HG02943 (cell line): ENCODE data around the gene ELF4.

ENCODE experiments used
- ATAC-seq: cut with Tn5 transposase; IDR thresholded peaks from one replicate; pipeline ENCODE4 v1.9.1; 2021; ENCODE audit warnings: mild to moderate bottlenecking, low read depth, moderate library complexity; ENCODE audit not compliant: unreplicated experiment

Gene ELF4

GRCh38 chrX:130110379-130111219, at the start of gene ELF4:
ELF4 (minus strand) TSS chrX:130110497; CDS start chrX:130081330, 29,167 bp downstream.
- no peak for ATAC-seq

- ATAC-seq = no peak
These were observed 49.5 kb upstream of the ELF4 start for GRCh38 chrX:130159776-130160175.

- ATAC-seq = no peak
These were observed 48.0 kb upstream of the ELF4 start for GRCh38 chrX:130158311-130158710.

GRCh38 chrX:130155564-130155963, 45.3 kb upstream of the ELF4 start:
- ATAC-seq = no peak

GRCh38 chrX:130147631-130148030, 37.3 kb upstream of the ELF4 start:
- ATAC-seq = no peak

DNA sequence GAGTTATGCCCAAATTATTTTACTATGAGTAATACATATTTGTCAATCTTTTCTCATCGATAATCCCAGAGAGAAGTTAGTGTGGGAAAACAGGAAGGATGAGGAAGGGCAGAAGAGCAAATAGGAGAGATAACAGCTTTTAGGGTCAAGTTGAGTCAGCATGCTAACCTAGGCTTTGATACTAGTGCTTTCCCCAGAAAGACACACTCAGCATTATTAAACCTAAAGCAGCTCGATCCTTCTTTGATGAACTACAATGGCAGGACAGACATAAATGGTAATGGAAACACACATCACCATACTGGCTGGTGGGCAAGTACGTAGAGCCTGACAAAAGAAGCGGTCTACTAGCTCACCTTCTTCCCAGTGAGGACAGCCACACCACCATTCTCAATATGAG, 34.8 kb upstream of the ELF4 start:
- ATAC-seq = no peak

- no peak for ATAC-seq
These were observed 34.2 kb upstream of the ELF4 start for GRCh38 chrX:130144509-130144908.

DNA sequence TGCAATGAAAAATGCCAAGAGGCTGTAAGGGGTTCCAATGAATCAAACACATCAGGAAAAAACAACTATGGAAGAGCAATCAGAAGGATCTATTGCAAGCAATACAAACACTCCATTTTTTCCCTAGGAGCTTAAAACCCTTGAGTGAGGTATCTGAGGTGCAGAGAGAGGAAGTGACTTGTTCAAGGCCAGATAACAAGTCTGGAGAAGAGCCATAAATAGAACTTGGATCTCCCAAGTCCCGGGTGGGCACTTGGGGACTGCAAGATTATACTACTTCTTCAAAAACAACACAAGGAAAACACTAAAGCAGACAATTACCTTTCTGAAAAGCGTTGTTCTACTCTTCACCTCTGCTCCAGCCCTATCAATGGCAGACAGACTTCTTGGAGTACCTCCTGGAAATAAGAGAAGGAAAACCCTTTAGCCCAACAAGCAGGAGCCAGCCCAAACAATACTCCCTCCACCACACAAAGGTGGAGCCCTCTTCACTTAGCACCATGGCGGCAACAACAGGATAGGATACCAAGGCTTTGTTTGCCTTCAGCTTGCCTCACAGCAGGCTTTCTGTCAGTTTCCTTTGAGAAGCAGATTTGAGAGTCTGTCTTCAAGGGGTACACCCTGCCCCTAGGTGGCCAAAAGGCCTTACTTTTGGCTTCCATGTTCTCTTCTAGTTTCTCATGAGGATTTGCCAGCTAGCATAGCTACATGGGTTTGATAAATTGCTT, 29.3 kb upstream of the ELF4 start:
- ATAC-seq = no peak

GRCh38 chrX:130136961-130137360, 26.7 kb upstream of the ELF4 start:
- ATAC-seq = no peak

GRCh38 chrX:130136496-130136895, 26.2 kb upstream of the ELF4 start:
- ATAC-seq = no peak

DNA sequence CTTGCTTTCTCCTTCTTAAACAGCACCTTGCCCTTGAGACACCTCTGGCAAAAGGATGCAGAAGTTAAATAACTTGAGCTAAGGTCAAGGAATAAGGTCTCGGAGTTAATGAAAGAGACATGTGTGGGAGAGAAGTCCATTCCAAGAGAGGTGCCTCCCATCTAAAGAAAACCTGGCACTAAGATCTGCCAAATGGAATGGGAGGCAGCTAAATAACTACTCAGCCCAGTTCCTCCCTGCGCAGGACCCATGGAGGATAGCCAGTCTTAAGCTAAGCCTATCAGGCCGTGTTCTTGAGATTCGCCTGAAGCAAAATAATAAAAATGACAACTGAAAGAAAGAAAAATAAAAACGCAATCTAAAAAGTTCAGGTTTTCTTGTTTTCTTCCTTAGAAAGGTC, 20.7 kb upstream of the ELF4 start:
- no peak for ATAC-seq

DNA sequence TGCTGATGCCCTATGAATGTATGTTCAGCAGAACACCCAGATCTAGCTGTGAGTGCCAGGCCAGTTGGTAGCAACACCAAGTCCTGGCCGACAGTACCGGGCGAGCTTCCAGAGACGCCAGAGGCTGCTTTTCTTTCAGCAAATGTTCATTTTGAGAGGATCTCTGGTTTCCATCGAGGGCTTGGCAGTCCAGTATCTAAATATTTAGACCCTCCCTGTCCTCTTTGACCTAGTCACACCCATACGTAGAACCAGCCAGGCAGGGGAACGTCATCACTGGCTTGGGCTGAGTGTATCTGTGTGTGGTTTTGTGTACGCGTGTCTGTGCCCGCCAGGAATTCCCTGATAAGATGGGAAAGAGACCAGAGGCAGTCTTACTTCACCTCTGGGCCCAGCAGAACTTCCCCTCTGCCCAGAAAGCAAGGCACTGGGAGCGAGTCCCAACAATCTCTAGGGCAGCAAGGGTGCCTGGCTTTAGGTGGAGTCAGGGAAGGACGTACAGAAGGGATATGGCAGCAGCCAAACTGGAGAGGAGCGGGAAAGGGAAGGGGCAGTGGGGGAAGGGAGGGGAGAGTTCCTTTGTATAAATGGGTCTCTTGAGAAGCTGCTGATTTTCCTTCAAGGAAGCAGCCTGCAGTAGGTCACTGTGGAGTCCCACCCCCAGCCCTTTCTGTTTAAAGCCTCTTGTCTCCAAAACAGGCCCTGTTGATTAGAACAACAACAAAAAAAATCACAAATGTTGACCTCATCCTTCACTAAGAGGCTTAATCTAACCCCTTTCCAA, 15.0 kb upstream of the ELF4 start:
- ATAC-seq = no peak

GRCh38 chrX:130124577-130124976, 14.3 kb upstream of the ELF4 start:
- ATAC-seq = no peak

GRCh38 chrX:130121505-130121800, 11.2 kb upstream of the ELF4 start:
- no peak for ATAC-seq

GRCh38 chrX:130120746-130121504, 10.6 kb upstream of the ELF4 start:
- peak; percentile 55 for ATAC-seq

DNA sequence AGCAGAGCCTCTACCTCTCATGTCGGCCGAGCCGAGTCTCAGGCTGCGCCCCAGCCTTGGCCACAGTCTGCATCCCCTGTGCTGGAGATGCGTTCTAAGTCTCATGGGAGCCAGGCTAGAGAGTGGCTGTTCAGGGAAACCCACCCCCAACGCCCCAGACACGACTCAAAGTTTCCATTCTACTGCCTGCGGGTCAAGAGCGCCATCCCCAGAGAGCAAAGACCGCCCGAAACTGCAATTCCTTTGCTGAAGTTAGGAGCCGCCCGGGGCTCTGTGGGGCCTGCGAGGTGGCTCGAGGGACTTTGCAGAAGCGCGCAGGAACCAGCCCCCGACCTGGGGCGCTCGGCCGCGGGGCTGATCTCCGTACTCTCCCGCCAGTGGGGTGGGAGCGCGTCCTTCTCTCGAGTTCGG, 10.0 kb upstream of the ELF4 start:
- peak; percentile 28 for ATAC-seq

DNA sequence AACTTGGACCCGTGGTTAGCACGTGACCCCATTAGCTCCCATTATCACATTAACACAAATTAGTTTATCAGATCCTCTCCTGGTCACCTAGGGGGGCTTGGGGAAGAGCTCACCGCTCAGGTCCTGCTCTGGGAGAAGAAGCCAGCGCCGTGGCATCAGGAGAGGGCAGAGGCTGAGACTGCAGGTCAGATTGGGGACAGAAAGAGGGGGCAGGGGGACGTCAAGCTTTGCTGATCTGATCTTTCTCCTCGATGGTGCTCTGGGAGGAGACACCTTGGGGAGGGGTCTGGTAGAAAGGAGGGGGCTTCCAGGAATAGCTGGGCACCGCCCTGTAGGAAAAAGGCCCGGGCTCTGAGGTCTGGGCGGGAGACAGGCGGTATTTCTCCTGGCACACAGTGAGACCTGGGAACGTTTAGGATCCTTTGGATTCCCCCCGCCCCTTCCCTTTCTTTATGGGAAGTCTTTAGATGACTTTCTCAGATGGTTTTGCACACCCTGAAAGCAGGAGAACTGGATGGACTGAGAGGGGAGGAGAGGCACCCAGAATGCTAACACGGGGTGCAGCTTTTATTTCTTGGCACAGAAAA, 9.1 kb upstream of the ELF4 start:
- no peak for ATAC-seq

- ATAC-seq = no peak
These were observed 8.4 kb upstream of the ELF4 start for GRCh38 chrX:130118441-130119311.

- ATAC-seq = no peak
These were observed 6.9 kb upstream of the ELF4 start for GRCh38 chrX:130117166-130117565.
